GM18526 (cell line): Measurements from ENCODE around the gene SCN4A.

Experiments
- POLR2A ChIP-seq: IDR thresholded peaks from 3 replicates; pipeline ENCODE4 v1.6.1; 2011; ENCODE audit not compliant: insufficient read length; ENCODE audit errors: extremely low read depth

Gene SCN4A

DNA sequence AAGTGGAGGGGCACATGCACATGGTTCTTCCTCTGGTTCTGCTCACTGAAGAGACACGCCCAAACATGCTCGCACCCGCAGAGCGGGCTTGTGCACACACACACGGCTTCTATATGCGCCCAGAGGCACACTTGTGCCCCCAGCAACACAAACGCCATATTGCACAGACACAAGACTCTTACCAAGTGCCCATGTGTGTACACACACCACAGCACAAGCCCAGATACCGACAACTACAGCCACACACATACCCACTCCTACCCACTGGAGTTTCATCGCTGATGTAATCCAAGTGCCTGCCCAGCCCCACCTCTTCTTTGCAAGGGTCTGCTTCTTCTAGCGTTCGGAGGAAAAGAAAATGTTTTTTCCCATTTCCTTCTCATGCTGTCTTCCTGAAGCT is 18.9 kb upstream of the SCN4A start:
- no peak for TF ChIP-seq POLR2A

DNA sequence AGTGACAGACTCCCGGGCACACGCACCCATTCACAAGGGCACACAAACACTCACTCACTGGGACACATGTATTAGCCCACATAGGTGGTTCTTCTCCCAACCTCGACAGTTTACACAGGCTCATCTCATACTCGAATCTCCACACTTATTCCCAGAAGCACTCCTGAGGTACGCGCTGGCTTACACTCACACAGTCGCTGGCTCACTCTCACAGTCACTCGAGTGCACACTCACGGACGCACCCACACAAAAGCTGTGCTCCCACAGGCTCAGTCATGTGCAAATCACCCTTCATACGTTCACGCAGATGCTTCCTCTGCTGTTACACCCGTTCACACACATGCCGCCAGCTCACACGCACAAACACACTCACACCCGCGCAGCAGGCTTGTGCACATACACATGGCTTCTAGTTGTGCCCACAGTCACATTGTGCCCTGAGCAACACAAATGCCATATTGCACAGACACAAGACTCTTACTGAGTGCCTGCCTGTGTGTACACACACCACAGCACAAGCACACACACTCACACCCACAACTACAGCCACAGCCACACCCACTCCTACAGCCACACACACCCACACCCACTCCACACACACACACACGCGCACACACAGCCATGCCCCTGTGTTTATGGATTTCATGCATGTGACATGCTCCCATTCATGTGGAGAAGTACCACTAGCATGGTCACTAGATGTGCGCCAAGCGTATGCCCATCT is 17.1 kb upstream of the SCN4A start:
- TF ChIP-seq POLR2A = no peak

DNA sequence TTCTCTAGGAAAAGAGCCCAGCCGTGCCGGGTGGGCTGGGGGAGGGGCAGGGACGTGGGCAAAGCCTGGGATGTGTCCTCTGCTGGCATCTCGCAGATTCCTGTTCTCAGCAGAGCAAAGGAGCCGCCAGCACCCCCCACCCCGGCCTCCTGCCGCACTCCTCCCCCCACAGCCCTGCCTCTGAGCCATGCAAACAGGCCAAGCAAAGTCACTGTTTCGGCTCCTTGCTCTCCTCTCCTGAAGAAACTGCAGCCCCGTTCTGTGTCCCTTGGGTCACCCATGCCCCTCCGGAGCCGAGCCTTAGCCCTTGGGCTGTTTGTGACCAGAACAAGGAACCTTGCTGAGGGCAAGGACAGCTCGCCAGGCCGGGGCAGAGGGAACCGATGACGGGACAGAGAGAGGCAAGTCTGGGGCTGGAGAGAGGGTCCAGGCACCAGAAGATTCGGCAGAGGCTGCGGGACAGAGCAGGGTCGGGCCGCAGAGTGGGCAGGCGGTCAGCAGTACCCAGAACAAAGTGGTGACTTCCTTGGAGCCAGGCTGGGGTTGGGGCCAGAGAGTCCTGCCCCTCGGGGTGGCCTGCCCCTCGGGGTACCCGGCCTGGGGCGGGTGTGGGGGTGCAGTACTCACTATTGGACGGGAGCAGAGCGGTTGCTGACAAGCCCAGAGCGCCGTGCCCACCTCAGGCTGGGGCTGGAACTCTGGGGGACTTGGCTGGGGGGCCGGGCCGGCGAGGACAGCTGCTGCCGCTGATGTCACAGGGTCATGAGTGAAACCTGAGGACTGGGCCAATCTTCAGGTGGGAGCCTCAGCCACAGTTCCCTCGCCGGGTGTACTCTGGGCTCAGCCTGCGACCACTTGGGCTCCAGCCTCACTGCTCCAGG is 16.3 kb upstream of the SCN4A start:
- no peak for TF ChIP-seq POLR2A

DNA sequence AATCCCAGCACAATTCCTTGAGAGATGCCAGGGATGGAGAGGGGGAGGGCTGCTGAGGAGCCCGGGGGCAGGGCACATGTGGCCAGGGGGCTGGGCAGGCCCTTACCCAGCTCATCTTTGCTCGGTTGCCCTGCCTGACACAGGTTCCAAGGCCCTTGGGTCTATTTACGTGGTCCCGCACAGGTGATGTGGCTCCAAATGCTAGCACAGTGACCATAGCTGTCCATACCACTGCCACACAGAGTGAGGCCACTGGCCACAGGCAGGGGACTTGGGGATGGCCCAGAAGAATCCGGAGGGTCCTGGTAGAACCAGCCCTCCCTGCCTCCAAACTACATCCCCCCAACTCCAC is 15.4 kb upstream of the SCN4A start:
- TF ChIP-seq POLR2A = no peak

DNA sequence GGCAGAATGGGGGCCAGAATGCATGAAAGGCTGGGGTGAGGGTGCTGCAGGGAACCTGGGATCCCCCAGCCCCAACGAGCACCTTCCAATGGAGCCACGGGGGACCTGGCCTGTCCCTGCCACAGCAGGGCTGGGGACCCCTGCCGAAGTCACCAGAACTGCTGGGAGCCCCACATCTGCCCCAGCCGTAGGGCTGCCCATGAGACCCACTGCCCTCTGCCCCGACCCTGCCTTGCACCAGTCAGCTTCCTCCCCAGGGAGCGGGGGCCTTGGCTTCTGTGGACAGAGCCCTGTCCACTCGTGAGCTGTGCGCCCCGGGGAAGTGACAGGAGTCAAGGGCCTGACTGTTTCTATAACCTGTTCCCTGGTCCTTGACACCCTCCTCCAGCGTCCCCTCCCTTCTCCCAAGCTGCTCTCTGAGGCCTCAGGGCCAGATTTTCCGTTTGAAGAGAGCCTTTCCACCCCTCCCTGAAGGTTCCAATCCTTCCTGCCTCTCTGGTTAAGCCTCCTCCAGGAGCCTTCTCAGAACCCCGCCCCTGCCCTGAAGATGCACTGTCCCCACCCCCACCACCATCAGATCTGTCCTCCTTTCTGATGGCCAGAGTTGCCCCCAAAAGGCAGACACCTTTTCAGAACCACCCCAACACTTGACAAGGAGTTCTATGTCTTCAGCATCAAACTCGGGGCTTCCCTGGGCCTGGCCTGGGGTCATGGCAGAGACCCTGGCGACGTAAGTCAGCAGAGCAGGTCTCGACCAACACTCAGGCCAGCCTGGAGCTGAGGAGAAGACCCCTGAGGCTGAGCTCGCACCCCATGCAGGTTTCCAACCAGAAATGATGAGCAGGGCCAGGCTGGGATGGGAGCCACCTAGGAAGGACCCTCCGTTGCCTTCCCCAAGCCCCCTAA is 14.8 kb upstream of the SCN4A start:
- TF ChIP-seq POLR2A = no peak

DNA sequence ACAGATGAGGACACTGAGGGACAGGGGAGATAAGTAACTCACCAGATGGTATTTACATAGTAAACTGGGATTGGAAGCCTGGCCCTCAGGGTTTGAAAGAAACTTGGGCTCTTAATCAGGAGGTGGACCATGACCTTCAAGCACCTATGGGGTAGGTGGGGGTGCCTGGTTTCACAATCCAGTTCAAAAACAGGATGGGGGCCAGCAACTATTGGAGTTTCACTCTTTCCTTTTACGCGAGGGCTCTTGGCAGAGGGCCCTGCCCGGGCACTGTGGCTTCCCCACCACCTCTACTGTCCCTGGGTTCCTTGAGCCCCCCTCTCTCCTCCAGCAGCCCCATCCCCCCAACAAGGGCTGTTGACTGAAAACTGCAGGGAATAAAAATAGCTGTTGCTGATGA is 14.1 kb upstream of the SCN4A start:
- TF ChIP-seq POLR2A = no peak

DNA sequence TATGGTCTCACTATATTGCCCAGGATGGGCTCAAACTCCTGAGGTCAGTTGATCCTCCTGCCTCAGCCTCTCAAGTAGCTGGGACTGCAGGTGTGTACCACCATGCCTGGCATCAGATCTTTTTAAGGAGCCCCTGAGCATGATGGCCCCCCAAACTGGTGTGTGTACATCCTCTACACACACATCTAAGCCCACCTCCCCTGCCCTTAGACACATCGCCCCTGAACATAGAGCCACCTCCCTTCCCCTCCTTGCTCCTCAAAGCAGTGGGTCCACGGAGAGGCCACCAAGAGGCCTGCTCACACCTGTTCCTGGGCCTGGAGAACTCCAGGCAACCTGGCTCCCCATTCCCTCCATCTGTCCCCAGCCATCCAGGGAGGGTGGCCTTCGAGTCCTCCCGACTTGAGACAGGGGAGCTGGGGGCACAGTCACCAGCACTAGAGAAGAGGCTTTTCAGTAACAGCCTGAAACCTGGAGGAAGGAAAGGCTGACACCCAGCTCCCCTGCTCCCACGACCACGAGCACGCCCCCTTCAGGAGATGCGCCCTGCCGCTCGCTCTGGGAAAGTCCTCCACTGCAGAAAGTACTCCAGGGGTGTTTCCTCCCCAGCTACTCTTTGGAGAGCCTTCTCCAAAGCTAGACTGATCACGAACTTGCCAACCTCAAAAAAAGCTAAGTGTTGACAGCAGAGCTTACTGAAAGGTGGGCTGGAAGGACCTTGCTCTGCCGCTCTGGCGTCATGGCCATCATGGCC is 12.8 kb upstream of the SCN4A start:
- no peak for TF ChIP-seq POLR2A

DNA sequence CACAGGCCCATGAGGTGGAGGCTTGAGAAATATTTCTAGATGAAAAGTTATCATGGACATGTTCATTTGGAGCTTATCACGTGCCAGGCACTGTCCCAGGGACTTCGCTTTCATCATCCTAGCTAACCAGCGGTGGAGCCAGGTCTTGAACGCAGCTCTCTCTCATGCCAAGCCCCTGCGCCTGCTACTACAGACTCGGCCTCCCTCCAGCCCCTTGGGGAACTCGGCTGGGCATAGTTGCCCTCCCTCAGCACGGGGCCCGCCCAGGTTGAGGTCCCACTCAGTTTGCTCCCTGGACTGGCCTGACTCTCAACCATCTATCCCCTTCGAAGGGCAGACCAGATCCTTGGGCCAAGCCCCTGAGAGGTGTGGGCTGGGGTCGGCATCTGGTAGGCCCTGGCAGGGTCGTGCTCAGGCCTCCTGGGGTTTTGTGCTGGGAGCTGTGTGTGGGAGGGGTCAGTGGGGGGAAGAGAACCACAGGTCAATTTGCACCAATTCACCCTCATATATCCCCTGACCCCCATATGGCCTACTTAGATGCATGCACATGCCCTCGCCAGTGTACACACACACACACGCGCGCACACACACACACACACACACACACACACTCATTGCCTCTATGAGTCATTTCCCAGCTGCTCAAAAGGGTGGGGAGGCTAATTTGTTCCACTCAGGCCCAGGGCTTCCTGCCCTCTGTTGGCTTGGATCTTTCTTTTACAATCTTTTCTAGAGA is 12.1 kb upstream of the SCN4A start:
- no peak for TF ChIP-seq POLR2A

DNA sequence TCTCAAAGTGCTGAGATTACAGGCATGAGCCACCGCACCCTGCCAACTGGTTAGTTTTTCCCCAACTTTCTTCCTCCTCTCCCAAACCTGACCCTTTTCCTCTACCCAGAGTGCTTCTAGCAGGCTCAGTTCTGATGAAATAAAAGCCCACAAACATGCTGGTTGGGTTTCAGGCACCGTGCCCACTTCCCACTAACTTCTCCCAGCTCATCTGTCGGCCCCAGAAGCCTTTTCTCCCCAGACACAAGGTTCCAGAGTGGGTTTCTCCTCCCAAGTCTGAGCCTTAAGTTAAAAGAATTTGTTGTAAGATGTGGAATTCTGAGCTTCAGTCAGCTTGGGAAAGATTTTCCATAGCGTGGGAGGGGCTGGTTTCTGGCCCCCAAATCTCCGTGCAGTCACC is 11.5 kb upstream of the SCN4A start:
- no peak for TF ChIP-seq POLR2A

DNA sequence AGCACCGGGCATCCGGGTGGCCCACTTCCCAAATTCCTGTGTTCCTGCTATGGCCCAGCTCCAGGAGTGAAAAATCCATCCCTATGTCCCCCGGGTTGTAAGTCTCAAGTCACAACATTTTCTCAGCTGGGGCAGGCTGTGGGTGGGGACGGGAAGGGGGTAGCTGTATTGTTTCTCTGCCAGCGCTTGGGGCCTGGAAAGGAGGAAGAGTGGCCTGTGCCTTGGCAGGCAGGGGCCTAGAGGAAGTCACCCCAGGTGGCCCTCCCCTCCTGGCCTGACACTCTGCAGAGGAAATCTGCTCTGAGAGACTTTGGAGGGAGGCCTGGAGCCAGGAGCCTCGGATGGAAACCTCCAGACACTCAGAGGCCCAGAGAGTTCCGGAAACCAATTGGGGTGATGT is 10.6 kb upstream of the SCN4A start:
- no peak for TF ChIP-seq POLR2A

DNA sequence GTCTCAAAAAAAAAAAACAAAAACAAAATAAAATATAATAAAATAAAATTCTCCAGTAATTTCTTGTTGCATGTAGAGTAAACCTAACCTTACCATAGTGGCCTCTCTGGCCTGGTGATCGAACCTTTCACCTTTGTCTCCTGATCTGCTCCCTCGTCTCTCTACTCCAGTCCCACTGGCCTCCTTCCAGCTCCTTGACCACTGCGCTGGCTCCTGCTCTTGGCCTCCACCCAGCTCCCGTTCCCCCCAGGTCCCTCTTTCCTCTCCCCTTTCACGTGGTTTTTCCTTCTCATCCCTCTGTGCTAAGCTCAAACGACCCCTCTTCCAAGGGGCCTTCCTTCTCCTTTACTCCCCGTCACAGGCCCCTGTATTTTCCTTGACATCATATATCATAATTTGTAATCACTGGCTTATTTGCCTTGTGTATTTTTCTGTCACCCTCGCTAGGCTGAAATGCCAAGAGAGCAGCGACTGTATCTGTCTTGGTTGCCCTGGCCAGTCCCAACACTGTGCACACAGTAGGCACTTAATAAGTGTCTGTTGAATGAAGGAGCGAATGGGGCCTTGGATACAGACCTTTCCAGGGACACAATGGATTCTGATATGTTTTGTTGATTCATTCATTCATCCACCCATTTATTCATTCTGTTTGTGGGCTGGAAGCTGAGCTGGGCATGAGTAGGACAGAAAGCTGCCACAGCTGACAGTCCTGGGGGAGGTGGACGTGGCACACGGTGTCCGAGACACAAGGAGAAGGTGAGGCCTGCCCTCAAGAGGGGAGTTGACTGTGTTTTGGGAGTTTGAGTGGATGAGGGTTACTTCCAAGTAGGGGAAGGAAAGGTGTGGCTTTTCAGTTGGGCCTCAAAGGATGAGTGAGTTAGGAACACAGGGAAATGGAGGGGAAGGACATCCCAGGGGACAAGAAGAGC is 5.8 kb upstream of the SCN4A start:
- no peak for TF ChIP-seq POLR2A

DNA sequence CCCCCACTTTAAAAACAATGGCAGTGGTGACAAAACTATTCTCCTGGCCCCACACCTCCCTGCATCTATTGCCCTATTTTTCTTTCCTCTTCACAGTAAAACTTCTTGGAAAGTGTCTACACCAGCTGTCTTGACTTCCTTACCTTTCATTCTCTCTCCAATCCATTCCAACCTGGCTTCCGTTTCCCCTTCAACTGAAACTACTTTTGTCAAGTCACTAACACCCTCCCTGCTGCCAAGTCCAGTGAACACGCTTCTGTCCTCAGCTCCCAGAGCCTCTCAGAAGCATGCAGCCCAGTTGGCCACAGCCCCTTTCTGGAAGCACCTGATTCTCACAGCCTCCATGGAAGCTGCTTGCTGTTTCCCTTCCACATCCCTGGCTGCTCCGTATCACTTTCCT is 4.0 kb upstream of the SCN4A start:
- TF ChIP-seq POLR2A = no peak

DNA sequence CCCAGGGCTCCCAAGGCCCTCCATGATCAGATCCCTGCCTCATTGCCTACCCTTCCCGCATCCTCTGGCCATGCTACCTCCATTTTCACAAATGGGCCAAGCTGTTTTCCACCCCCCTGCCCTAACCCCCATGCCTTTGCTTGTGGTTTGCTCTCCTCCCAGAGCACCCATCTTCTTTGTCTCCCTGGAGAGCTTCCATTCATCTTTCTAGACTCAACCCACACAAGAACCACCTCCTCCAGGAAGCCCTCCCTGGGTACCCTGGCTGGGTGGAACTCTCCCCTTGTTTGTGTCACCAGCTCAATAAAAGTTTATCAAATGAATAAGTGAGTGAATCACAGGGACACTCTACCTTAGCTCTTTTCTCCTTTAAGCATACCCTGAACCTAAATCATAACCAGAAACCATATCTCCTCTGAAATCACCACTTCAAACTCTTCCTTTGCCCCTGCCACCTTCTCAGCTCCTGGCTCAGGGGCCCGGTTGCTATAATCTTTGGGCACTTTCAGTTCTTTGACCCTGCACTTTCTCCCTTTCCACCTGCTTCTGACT is 2.9 kb upstream of the SCN4A start:
- no peak for TF ChIP-seq POLR2A
